Esophagus muscularis mucosa (tissue), 4 donors: ENCODE data around the gene BRSK2. TPM values are rescaled to one million over a fixed set of nuclear protein-coding genes. Genes with fewer than 3 reads are reported as not detected.

Source experiments
- DNase-seq: peaks from one replicate; pipeline ENCODE4 v3.0.0-alpha.2; 2017; ENCODE audit errors: extremely low spot score
- H3K27ac ChIP-seq, 4 donors: fragments of 200-600 bp; sonication (generic); replicated peaks in 1 of 4; 1 replicate in 3 of 4; 2 replicates in 1 of 4; pipeline ENCODE4 v1.5.1; 2016 to 2019; ENCODE audit warnings: mild to moderate bottlenecking in 1 of 4
- H3K27me3 ChIP-seq, 4 donors: fragments of 200-600 bp; sonication (generic); one replicate each; pipeline versions ENCODE4 v1.5.1 to v1.6.0; 2016 to 2019
- H3K36me3 ChIP-seq, 4 donors: fragments of 200-600 bp; sonication (generic); one replicate each; pipeline ENCODE4 v1.5.1; 2016 to 2019
- H3K4me1 ChIP-seq, 4 donors: fragments of 200-600 bp; sonication (generic); one replicate each; pipeline ENCODE4 v1.5.1; 2016 to 2019
- H3K4me3 ChIP-seq, 4 donors: fragments of 200-600 bp; sonication (generic); 1 replicate in 2 of 4; 2 replicates in 2 of 4; pipeline ENCODE4 v1.5.1; 2016 to 2019; ENCODE audit warnings: mild to moderate bottlenecking in 4 of 4, moderate library complexity in 1 of 4
- H3K9me3 ChIP-seq, 4 donors: fragments of 200-600 bp; sonication (generic); 1 replicate in 3 of 4; 2 replicates in 1 of 4; pipeline ENCODE4 v1.5.1; 2016 to 2019
- EP300 ChIP-seq: sonication (generic); formaldehyde crosslinking; IDR thresholded peaks from one replicate; pipeline ENCODE4 v1.6.1; 2017; ENCODE audit warnings: antibody characterized with exemption
- POLR2A ChIP-seq: fragments of 450-650 bp; IDR thresholded peaks from one replicate; pipeline ENCODE4 v1.6.1; 2017; ENCODE audit warnings: antibody characterized with exemption, moderate library complexity, mild to moderate bottlenecking, low read depth
- POLR2AphosphoS5 ChIP-seq, 2 donors: sonication (generic); formaldehyde crosslinking; IDR thresholded peaks; one replicate each; pipeline ENCODE4 v1.6.1; 2017; ENCODE audit warnings: antibody characterized with exemption in 2 of 2
- WGBS: methylation state at CpG from one replicate; pipeline ENCODE4 v1.1.5; 2018; 5-methylcytosine and 5-hydroxymethylcytosine counted together
- intact Hi-C: fragments of 100-400 bp; cut with DNase I; formaldehyde crosslinking; loops from one replicate; pipeline ENCODE4 v1.15.1; 2023
- total RNA-seq, 4 donors: library from RNA; depleted of rRNA; stranded (reverse); fragments of >200 nt; gene quantifications; one replicate each; pipeline versions ENCODE4 v1.1.0 to v1.2.1, GENCODE V29; 2016
- TF ChIP-seq, protein P1 (sequence below), 3 experiments: fragments of 200-600 bp in 2 of 3; fragments of 450-650 bp in 1 of 3; sonication (generic) in 2 of 3; IDR thresholded peaks; one replicate each; pipeline ENCODE4 v1.5.1; 2017 to 2019; ENCODE audit warnings: antibody characterized with exemption in 3 of 3, mild to moderate bottlenecking in 2 of 3, moderate library complexity in 1 of 3

Gene BRSK2
- total RNA-seq, 4 donors from 2014 or later = 1.0 to 3.3 (median 2.8) TPM

DNA sequence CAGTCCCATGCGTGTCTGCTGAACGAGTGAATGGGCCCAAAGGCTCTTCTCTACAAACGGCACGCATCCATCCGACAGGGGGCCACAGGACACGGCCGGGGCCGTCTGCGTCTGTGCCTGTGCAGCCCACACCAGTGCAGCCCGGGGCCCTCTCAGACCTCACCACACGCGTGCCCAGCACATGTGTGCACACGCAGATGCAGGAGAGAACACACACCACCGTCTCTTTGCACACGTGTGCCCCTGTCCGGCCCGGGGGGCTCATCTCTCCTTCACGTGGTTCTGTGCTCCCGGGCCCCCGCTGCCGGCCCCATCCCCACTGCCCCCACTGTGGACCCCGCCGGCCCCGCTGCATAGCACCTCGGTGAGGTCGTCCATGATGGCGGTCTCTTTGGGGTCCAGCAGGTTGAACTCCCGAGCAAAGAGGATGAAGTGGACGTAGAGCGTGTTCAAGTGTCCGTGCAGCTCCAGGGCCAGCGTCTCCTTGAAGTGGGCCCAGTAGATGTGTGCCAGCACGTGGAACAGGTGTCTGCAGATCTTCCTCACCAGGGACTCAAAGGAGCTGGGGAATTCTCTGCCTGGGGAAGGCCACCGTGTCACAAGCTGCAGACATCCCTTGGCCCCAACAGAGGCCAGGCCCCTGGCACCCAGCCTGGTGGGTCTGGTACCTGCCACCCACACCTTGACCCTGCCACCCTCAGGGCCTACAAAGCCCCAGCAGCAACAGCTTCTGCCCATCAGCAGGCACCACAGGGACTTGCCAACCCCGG lies 80.4 kb downstream of the BRSK2 start:
- H3K27ac ChIP-seq = peak overlapping the region in 3 of 4 donors; percentile 27 to 60 (median 56)
- TF ChIP-seq POLR2A (no peak), POLR2AphosphoS5 (IDR thresholded peaks at IDR 0.05) (no peak), EP300 (no peak)
- TF ChIP-seq, protein P1, sequence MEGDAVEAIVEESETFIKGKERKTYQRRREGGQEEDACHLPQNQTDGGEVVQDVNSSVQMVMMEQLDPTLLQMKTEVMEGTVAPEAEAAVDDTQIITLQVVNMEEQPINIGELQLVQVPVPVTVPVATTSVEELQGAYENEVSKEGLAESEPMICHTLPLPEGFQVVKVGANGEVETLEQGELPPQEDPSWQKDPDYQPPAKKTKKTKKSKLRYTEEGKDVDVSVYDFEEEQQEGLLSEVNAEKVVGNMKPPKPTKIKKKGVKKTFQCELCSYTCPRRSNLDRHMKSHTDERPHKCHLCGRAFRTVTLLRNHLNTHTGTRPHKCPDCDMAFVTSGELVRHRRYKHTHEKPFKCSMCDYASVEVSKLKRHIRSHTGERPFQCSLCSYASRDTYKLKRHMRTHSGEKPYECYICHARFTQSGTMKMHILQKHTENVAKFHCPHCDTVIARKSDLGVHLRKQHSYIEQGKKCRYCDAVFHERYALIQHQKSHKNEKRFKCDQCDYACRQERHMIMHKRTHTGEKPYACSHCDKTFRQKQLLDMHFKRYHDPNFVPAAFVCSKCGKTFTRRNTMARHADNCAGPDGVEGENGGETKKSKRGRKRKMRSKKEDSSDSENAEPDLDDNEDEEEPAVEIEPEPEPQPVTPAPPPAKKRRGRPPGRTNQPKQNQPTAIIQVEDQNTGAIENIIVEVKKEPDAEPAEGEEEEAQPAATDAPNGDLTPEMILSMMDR (IDR thresholded peaks at IDR 0.05) = no peak
- intact Hi-C loops = no loop called here
- H3K36me3 ChIP-seq = peaks cover 36 to 95% (median 85%) of the 10 kb centered on the region in 4 donors
- H3K4me3 ChIP-seq = no peak overlapping the region
- no peak for DNase-seq
- H3K9me3 ChIP-seq = no peaks in the 10 kb centered on the region
- H3K4me1 ChIP-seq = peaks cover 0 to 30% (median 20%) of the 10 kb centered on the region in 4 donors
- no peaks in the 10 kb centered on the region for H3K27me3 ChIP-seq
- WGBS = 84% methylated on average over 24 of the region's 35 CpGs

DNA sequence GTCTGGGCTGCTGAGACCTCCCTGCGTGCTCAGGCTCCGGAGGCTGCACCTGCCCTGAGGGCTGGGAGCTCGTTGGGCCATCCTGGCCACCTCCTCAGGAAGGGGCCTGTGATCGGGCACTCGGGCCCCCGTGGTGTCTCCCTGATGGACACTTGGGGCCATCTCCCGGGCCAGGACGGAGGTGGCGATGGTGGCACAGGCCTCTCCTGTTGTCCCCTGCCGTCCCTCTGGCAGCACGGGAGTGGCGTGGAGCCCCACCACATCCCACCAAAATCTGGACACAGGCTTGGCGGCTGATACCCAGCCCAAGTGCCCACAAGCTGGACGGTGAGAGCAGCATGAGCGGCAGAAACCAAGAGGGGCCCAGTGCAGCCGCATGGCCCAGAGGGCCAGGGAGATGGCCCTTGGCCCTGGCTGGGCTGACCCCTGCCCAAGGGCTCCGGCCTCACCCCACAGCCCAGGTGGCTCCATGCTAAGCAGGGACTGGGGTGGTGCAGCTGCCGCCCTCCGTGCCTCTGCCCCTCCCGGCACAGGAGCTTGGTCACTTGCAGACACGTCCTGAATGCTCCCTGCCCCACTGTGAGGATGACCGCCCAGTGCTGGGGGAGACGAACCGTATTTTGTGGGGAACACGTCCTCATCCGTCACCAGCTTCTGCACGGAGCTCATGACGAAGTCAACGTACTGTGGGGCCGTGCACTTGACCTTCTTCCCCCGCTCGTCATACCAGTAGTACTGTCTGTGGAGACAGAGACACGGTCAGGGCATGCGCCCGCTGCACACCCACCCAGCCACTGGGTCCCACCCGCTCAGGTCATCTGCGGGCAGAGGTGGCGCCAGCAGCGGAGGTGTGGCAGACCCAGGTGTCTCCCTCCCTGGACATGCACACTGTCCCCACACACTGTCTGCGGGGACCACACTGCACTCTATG lies 81.2 kb downstream of the BRSK2 start:
- TF ChIP-seq POLR2A = no peak
- TF ChIP-seq EP300 = no peak
- TF ChIP-seq POLR2AphosphoS5 (IDR thresholded peaks at IDR 0.05) = no peak
- TF ChIP-seq, protein P1 (IDR thresholded peaks at IDR 0.05) = no peak
- no peak for DNase-seq
- intact Hi-C loops = no loop called here
- Histone ChIP-seq H3K27ac (peak overlapping the region in 1 of 4 donors; percentile 28), H3K36me3 (peaks cover 38 to 95% (median 89%) of the 10 kb centered on the region in 4 donors), H3K4me1 (peaks cover 0 to 30% (median 20%) of the 10 kb centered on the region in 4 donors), H3K27me3 (no peaks in the 10 kb centered on the region), H3K4me3 (no peak overlapping the region), H3K9me3 (no peaks in the 10 kb centered on the region)
- 91% methylated on average over 23 of the region's 40 CpGs for WGBS

DNA sequence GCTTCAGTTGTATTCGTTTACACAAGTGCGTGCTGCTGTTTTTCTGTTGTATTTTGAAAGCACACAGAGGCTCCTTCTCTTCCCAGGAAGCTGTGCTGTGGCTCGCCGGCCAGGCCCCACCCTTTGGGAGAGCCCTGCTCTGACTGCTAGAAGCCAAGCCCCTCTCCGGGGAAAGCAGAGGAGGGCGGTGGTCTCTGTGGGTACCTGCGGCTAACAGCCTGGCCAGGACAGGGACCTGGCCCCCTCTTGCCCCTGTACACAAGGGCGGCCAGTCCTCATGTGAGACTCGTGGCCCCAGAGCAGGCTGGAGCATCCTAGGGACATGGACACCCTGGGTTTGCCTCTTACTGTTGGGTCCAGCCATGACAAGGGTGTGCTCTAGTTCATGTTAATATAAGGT lies 82.0 kb downstream of the BRSK2 start:
- Histone ChIP-seq H3K4me3 (no peak overlapping the region), H3K27ac (peak overlapping the region; percentile 28 to 48 (median 32)), H3K9me3 (no peaks in the 10 kb centered on the region), H3K4me1 (peaks cover 2 to 30% (median 20%) of the 10 kb centered on the region in 4 donors), H3K27me3 (no peaks in the 10 kb centered on the region), H3K36me3 (peaks cover 41 to 100% (median 94%) of the 10 kb centered on the region in 4 donors)
- intact Hi-C loops = no loop called here
- 70% methylated on average over 9 of the region's 9 CpGs for WGBS
- DNase-seq = no peak
- TF ChIP-seq, protein P1 (IDR thresholded peaks at IDR 0.05) = no peak
- no peak for TF ChIP-seq POLR2AphosphoS5 (IDR thresholded peaks at IDR 0.05)
- no peak for TF ChIP-seq EP300
- TF ChIP-seq POLR2A = no peak

DNA sequence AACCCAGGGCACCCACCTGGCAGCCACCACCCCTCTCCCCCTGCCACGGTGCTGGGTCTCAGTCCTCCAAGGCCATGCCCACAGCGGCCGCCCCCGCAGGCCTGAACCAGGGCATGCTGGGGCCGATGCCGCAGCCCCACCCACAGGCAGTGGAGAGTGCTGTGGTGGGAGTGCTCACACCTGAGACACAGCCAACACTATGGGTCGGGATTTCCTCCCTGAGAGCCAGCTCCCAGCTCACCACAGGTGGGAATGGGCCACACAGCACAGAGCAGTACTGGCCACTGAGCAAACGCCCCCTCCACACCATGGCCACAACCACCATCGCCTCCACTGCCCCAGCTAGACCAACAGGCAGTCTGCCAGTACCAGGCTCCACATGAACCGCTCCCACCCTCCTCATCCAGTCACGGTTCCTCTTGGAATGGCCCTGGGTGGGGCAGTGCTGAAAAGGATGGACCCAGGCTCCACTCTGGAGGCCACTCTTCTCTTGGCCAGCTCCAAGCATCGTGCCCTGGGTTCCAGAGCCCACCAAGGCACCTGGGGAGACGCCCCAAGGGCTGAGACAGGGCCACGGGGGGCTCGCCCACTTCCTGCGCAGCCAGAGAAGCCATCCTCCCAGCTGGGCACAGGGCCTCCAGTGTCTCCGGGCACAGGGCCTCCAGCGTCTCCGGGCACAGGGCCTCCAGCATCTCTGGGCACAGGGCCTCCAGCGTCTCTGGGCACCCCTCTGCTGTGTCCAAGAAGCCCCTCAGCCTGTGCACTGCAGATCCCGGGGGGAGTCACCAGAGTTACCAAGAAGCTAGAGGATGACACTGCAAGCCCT lies 82.7 kb downstream of the BRSK2 start:
- H3K27ac ChIP-seq = peak overlapping the region; percentile 28 to 48 (median 32)
- no peak for TF ChIP-seq EP300
- no peak for TF ChIP-seq POLR2A
- TF ChIP-seq, protein P1 (IDR thresholded peaks at IDR 0.05) = no peak
- TF ChIP-seq POLR2AphosphoS5 (IDR thresholded peaks at IDR 0.05) = no peak
- H3K4me1 ChIP-seq = peaks cover 4 to 30% (median 22%) of the 10 kb centered on the region in 4 donors
- no peak overlapping the region for H3K4me3 ChIP-seq
- H3K36me3 ChIP-seq = peaks cover 41 to 100% (median 97%) of the 10 kb centered on the region in 4 donors
- DNase-seq = no peak
- no peaks in the 10 kb centered on the region for H3K27me3 ChIP-seq
- 81% methylated on average over 3 of the region's 21 CpGs for WGBS
- no peaks in the 10 kb centered on the region for H3K9me3 ChIP-seq
- intact Hi-C loops = no loop called here
